Measurements from ENCODE around the gene ZNF331.

GRCh38 chr19:53600217-53600616 lies 62.3 kb downstream of the ZNF331 start:
- TF ChIP-seq CTCF (conservative IDR thresholded peaks at IDR 0.05; ENCODE audit: low read length): no peak
- TF ChIP-seq EZH2phosphoT487 (IDR thresholded peaks at IDR 0.05; ENCODE audit: borderline replicate concordance): no peak

All from Loucy (cell line).